ENCODE results near the gene SQOR.

SQOR gene

DNA sequence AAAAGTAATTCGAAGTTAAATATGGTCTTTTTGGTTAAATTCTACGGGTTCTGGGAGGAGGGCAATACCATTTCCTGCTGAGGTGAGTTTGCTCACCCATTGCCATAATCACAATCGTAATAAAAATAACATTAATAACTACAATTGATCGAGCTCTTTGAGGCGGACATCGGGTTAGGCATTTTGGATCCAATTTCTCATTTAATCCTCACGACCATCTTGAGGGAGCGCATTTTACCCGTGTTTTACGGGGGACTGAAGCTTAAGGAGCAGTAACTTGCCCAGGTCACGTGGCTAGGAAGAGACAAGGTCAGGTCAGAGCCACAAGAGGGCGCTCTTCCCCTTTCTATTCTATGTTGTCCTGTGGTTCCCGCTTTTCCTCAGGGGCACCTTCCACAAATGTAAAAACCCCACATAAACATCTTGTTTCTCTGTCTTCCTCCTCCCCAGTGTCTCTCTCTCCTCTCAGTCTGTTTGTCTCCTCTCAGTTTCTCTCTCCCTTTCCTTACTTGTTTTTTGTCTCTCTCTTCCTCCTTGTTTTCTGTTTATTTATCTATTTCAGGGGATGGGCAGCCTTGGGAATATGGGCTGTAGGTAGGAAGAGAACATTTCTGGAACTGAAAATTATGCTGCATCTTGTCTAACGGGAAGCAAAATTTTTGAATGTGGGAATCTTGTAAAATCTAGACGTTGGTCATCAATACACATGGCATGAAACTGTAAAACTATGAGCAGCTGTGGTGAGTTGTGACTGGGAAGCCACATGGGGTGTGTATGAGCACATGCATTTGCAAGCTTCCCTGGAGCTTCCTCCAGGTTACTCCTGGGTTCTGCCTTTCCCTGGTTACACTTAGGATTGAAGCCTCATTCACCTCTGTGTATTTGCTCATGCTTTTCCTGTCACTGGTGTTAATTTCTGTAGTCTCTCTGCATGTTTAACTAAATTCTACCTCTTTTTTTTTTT is 71.0 kb downstream of the SQOR start:
- TF ChIP-seq, protein P1, sequence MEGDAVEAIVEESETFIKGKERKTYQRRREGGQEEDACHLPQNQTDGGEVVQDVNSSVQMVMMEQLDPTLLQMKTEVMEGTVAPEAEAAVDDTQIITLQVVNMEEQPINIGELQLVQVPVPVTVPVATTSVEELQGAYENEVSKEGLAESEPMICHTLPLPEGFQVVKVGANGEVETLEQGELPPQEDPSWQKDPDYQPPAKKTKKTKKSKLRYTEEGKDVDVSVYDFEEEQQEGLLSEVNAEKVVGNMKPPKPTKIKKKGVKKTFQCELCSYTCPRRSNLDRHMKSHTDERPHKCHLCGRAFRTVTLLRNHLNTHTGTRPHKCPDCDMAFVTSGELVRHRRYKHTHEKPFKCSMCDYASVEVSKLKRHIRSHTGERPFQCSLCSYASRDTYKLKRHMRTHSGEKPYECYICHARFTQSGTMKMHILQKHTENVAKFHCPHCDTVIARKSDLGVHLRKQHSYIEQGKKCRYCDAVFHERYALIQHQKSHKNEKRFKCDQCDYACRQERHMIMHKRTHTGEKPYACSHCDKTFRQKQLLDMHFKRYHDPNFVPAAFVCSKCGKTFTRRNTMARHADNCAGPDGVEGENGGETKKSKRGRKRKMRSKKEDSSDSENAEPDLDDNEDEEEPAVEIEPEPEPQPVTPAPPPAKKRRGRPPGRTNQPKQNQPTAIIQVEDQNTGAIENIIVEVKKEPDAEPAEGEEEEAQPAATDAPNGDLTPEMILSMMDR (IDR thresholded peaks at IDR 0.05; ENCODE audit: low read depth, low read length): peak; percentile 79
- peak overlapping the region; percentile 62 for H3K4me3 ChIP-seq (ENCODE audit: low read depth, low read length)

DNA sequence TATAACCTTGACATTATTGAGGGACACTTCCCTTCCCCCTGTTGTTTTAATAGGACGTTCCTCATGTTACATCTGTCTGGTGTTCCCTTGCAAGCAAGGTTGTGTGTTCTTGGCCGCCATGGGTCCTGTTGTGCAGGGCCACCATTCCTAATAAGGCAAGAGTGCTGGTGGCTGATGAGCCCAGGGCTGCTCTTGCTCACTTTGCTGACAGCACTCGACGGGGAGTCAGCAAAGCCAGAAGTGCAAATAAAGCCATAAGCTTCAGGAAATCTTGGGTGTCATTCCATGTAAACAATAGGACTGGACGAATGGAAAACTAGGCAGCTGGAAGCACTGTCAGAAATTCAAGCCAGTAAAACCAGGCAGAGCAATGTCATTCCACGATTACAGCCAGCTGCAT is 75.8 kb downstream of the SQOR start:
- TF ChIP-seq, protein P1 (IDR thresholded peaks at IDR 0.05; ENCODE audit: low read depth, low read length): no peak
- no peak overlapping the region for H3K4me3 ChIP-seq (ENCODE audit: low read depth, low read length)

DNA sequence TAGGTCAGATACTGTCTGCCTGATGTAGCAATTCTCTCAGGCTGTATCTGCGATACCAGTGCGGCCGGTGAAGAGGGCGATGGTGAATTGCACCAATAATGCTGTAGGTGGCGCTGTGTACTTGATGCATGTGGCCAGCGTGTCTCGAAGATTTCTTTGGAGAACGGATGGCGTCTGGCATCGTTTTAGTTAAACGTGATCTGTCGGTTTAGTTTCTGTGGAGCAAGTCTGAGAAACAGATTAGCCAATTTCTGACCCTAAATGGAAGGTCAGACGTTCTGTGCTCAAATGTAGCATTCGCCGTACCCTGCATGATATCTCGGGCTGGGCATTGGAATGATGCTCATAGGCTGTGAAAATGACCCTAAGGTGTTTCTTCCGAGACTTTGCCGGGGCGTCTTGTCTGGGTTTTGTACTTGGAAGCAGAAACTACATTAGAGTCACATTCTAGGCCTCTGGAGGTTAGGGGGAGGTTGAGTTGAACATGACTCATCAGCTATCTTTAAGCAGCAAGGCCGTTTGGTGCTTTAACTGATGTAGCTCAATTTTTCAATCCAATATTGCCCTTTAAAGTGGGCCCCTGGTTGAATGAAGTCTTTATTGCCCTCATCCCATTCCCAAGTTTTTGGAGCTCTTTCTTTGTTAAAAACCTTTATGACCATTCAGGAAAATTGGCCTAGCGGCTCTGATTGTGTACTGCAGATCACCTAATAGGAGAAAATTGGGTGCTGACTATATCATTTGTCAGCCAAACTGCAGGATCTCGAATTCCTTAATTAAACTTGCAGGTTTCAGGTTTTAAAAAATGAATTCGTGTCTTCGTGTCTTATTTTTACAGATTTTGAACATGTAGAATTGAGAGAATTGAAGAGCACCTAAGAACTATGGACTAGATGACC is 80.0 kb downstream of the SQOR start:
- no peak overlapping the region for H3K4me3 ChIP-seq (ENCODE audit: low read depth, low read length)

DNA sequence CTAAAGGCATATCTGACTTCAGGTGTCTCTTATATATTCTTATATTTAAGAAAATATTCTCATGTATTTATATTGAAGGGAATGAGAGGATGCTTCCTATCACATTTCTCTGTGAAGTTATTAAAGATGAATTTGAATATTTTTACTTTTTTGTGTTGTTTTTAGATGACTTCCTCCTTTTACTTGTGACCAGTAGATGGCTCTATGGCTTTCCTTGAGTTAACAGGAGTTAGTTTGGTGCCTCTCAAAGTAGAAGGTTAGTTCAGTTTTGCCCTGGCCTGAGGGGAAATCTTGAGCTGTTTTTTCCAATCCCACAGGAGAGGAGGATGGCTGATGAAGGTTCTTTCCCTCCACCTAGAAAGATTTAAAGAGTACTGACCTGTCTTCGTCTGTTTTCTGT is 80.7 kb downstream of the SQOR start:
- TF ChIP-seq, protein P1 (IDR thresholded peaks at IDR 0.05; ENCODE audit: low read depth, low read length): no peak

More for the DNA sequence above, 80.0 kb downstream of the SQOR start:
- TF ChIP-seq, protein P1 (IDR thresholded peaks at IDR 0.05; ENCODE audit: low read depth, low read length): peak; percentile 71

DNA sequence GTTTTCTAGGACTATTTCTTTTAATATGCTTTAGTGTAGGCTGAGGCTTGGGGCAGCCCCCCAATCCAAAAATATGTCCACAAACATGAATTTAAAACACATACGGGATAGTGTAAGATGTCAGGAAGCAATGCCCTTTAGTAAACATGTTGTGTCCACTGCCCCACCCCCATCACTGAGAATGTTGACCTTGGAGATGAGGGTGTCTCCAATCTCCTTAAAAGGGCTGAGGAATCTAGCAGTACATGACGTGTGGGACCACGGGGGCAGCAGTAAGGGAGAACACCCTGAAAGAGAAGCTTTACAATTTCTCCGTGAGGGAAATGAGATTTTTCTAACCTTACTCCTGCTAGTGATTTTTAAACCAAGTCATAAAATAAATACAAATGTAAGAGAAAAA is 84.7 kb downstream of the SQOR start:
- TF ChIP-seq, protein P1 (IDR thresholded peaks at IDR 0.05; ENCODE audit: low read depth, low read length): no peak

More for the DNA sequence above, 80.7 kb downstream of the SQOR start:
- H3K4me3 ChIP-seq (ENCODE audit: low read depth, low read length): no peak overlapping the region

DNA sequence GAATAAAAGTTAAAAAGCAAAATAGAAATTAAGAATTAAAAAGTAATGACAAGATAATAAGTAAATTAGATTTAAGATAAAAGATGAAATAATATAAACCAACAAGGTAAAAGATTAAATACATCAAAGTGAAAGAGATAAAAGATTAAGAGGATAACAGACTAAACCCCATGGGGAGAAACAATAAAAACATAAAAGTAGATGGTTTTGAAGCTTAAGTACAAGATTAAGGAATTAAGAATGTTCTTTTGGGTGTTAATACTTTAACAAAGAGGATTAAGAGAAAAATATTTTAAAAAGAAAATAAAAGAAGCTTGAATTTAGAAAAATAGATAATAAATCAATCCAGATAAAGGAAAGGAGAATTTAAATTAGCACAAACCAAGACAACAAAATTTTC is 85.4 kb downstream of the SQOR start:
- TF ChIP-seq, protein P1 (IDR thresholded peaks at IDR 0.05; ENCODE audit: low read depth, low read length): no peak

More for the DNA sequence above, 84.7 kb downstream of the SQOR start:
- no peak overlapping the region for H3K4me3 ChIP-seq (ENCODE audit: low read depth, low read length)

More for the DNA sequence above, 85.4 kb downstream of the SQOR start:
- no peak overlapping the region for H3K4me3 ChIP-seq (ENCODE audit: low read depth, low read length)
